NT2/D1 (cell line): ENCODE measurements around the gene CWF19L2.
A peak's percentile ranks its signal among the peaks of the same experiment; 100 is the strongest.

ENCODE experiments used
- DNase-seq: peaks from one replicate; pipeline ENCODE4 v3.0.0-alpha.2; 2011; ENCODE audit warnings: low read depth, low spot score
- H3K27me3 ChIP-seq: 2 replicates; pipeline ENCODE4 v1.6.0; 2011; ENCODE audit warnings: mild to moderate bottlenecking; ENCODE audit not compliant: insufficient read length, insufficient read depth
- H3K36me3 ChIP-seq: 2 replicates; pipeline ENCODE4 v1.6.1; 2011; ENCODE audit warnings: mild to moderate bottlenecking, low read length, mixed read lengths; ENCODE audit not compliant: insufficient read depth, insufficient read length
- H3K4me1 ChIP-seq: 2 replicates; pipeline ENCODE4 v1.5.1; 2011; ENCODE audit not compliant: insufficient read depth, insufficient read length
- H3K4me3 ChIP-seq: 2 replicates; pipeline ENCODE4 v1.5.1; 2011; ENCODE audit warnings: low read depth; ENCODE audit not compliant: insufficient read length
- H3K9ac ChIP-seq: 2 replicates; pipeline ENCODE4 v1.6.0; 2011; ENCODE audit warnings: low read depth; ENCODE audit not compliant: insufficient read length
- H3K9me3 ChIP-seq: 2 replicates; pipeline ENCODE4 v1.5.1; 2011; ENCODE audit warnings: mild to moderate bottlenecking, low read length; ENCODE audit not compliant: insufficient read depth
- SUZ12 ChIP-seq: IDR thresholded peaks from 2 replicates; pipeline ENCODE4 v1.6.1; 2011; ENCODE audit not compliant: insufficient read length, insufficient read depth; ENCODE audit errors: extremely low read depth
- YY1 ChIP-seq: IDR thresholded peaks from 2 replicates; pipeline ENCODE4 v1.6.1; 2011; ENCODE audit not compliant: insufficient read length, insufficient read depth
- ZNF274 ChIP-seq: IDR thresholded peaks from 2 replicates; pipeline ENCODE4 v1.6.1; 2011; ENCODE audit warnings: mild to moderate bottlenecking, low read depth, low read length

CWF19L2 gene

DNA sequence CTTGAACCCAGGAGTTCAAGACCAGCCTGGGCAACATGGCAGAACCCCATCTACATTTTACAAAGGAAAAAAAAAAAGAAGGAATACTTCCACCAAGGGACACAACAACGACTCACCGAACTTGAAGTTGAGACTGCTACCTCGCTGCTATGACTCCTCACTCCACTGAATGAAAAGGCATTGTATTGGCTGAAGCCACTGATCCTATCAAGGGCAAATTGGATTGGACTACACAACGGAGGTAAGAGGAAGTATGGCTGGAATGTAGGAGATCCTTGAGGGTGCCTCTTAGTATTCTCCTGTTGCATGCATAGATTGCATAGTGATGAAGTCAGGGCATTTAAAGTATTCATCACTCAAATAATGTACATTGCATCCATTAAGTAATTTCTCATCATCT lies 97.9 kb downstream of the CWF19L2 start:
- peak; percentile 0 for DNase-seq
- H3K9me3 ChIP-seq = no peaks in the 10 kb centered on the region
- no peaks in the 10 kb centered on the region for H3K4me1 ChIP-seq
- no peaks in the 10 kb centered on the region for H3K27me3 ChIP-seq
- H3K9ac ChIP-seq = no peak overlapping the region
- no peaks in the 10 kb centered on the region for H3K36me3 ChIP-seq
- no peak for TF ChIP-seq ZNF274
- no peak for TF ChIP-seq YY1
- no peak for TF ChIP-seq SUZ12
- no peak overlapping the region for H3K4me3 ChIP-seq

DNA sequence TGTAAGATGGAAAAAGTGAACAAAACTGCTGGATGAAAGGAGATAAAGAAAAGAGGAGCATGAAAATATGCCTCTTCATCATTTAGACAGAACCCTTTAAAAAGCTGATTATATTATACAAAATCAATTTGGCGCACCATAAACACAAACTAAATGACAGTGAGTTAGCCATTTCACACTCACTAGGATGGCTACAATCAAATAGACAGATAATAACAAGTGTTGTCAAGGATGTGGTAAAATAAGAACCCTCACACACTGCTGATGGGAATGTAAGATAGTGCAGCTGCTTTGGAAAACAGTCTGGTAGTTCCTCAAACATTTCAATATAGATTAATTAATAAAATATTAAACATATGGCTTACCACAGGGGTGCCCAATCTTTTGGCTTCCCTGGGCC lies 99.7 kb downstream of the CWF19L2 start:
- Histone ChIP-seq H3K9me3 (no peaks in the 10 kb centered on the region), H3K9ac (no peak overlapping the region), H3K36me3 (no peaks in the 10 kb centered on the region), H3K4me3 (no peak overlapping the region), H3K27me3 (no peaks in the 10 kb centered on the region), H3K4me1 (no peaks in the 10 kb centered on the region)
- TF ChIP-seq YY1 = no peak
- no peak for TF ChIP-seq SUZ12
- TF ChIP-seq ZNF274 = no peak
- DNase-seq = no peak

DNA sequence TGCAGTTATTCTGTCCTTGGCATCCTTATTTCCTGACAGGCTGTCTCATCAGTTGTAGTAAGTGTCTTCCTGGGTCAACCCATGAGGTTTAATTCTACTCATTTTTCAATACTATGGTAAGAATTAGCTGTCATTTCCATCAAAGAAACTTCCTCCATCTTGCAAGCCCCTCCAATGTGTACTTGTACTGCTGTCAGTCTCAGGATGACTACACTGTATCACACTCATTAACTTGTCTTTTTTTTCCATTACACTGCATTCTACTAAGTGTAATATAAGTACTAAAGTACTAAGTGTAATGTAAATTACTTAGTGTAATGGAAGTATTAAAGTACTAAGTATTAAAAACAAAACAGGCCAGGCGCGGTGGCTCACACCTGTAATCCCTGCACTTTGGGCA lies 102.8 kb downstream of the CWF19L2 start:
- no peaks in the 10 kb centered on the region for H3K9me3 ChIP-seq
- no peak overlapping the region for H3K9ac ChIP-seq
- TF ChIP-seq SUZ12 = no peak
- TF ChIP-seq ZNF274 = no peak
- no peak for TF ChIP-seq YY1
- no peaks in the 10 kb centered on the region for H3K27me3 ChIP-seq
- no peak overlapping the region for H3K4me3 ChIP-seq
- no peak for DNase-seq
- H3K4me1 ChIP-seq = no peaks in the 10 kb centered on the region
- H3K36me3 ChIP-seq = peaks cover 2% of the 10 kb centered on the region

DNA sequence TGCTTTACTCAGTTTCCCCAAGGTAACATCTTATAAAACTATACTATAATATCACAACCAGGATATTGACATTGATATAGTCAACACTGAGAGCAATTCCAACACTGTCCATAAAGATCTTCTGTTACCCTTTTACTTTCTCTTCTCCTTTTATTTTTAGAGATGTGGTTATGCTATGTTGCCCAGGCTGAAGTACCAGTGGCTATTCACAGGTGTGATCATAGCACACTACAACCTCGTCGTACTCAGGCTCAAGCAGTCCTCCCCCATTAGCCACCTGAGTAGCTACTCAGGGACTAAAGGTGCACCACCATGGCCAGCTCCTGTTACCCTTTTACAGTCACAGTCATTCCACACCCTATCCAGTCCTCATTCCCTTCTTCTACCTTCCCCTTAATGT lies 119.7 kb downstream of the CWF19L2 start:
- Histone ChIP-seq H3K4me3 (no peak overlapping the region), H3K27me3 (no peaks in the 10 kb centered on the region), H3K9ac (no peak overlapping the region), H3K36me3 (peaks cover 4% of the 10 kb centered on the region), H3K4me1 (no peaks in the 10 kb centered on the region), H3K9me3 (no peaks in the 10 kb centered on the region)
- TF ChIP-seq YY1 (no peak), ZNF274 (no peak), SUZ12 (no peak)
- DNase-seq = no peak

DNA sequence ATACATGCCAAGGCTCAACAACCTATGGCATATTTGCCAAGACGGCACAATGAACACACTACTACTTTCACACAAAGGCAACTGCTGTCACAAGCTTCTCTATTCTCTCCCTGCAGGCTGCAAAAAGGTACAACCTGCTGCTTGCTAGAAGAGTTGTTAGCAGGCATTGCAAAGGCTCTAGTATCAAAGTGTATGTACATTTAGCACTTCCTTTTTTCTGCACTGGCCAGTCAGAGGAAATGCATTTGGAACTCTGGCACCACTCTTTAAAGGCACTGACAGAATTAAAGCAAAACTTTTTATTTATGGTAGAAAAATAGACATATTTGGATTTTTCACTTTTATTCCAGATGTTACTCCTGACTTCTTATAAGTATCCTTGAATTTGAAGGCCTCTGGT lies 125.9 kb downstream of the CWF19L2 start:
- peaks cover 4% of the 10 kb centered on the region for H3K36me3 ChIP-seq
- no peak overlapping the region for H3K9ac ChIP-seq
- no peaks in the 10 kb centered on the region for H3K9me3 ChIP-seq
- no peak overlapping the region for H3K4me3 ChIP-seq
- no peaks in the 10 kb centered on the region for H3K4me1 ChIP-seq
- no peak for DNase-seq
- TF ChIP-seq SUZ12 = no peak
- TF ChIP-seq YY1 = no peak
- TF ChIP-seq ZNF274 = no peak
- no peaks in the 10 kb centered on the region for H3K27me3 ChIP-seq

DNA sequence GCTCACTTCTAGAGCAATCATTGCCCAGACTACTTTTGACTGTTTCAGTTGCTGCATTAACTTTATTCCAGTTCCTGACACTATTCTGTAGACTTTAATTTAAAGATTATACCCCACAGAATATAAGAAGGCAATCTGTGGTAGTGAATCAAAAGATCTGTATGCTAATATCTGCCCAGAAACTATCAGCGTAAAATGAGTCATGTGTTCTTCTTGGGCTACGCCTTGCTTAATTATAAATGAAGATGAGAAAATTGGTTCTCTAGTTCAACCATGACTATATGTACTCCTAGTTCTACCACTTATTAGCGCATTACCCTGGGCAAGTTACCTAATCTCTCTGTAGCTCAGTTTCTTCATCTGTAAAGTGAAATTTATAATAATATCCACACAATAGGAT lies 128.5 kb downstream of the CWF19L2 start:
- Histone ChIP-seq H3K4me3 (no peak overlapping the region), H3K9ac (no peak overlapping the region), H3K36me3 (no peaks in the 10 kb centered on the region), H3K27me3 (no peaks in the 10 kb centered on the region), H3K9me3 (no peaks in the 10 kb centered on the region), H3K4me1 (no peaks in the 10 kb centered on the region)
- TF ChIP-seq YY1 (no peak), ZNF274 (no peak), SUZ12 (no peak)
- no peak for DNase-seq

DNA sequence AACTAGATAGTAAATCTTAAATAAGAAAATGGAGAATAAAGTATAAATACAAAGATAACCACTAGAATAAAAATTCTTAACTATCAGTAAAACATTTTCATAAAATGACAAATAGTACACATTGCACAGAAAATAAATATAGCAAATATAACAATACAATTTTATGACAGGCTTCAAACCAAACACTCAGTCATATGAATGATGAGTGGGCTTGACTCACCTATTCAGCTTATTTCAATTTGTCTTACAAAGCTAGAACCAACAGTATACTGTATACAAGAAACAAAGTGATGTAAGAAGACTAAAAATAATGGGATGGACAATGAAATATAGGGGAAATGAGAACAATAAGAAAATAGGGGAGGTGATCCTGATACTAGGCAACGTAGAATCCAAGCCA lies 141.2 kb downstream of the CWF19L2 start:
- no peaks in the 10 kb centered on the region for H3K27me3 ChIP-seq
- no peaks in the 10 kb centered on the region for H3K4me1 ChIP-seq
- H3K9me3 ChIP-seq = no peaks in the 10 kb centered on the region
- no peak overlapping the region for H3K4me3 ChIP-seq
- DNase-seq = no peak
- H3K9ac ChIP-seq = no peak overlapping the region
- TF ChIP-seq SUZ12 (no peak), ZNF274 (no peak), YY1 (no peak)
- peaks cover 2% of the 10 kb centered on the region for H3K36me3 ChIP-seq

DNA sequence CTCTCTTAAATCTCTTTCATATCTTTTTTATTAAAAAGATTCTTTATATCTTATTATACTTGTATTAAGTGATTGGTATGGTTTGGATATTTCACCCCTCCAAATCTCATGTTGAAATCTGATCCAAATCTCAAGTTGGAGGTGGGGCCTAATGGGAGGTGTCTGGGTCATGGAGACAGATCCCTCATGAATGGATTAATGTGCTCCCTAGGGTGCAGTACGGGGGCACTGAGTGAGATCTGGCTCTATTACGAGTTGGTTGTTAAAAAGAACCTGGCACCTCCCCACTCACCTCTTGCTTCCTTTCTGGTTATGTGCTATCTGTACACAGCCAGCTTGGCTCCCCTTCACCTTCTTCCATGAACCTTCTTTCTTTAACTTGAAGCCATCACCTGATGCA lies 149.6 kb downstream of the CWF19L2 start:
- no peak overlapping the region for H3K4me3 ChIP-seq
- no peak for DNase-seq
- no peaks in the 10 kb centered on the region for H3K4me1 ChIP-seq
- no peak for TF ChIP-seq YY1
- no peak for TF ChIP-seq SUZ12
- TF ChIP-seq ZNF274 = no peak
- no peak overlapping the region for H3K9ac ChIP-seq
- no peaks in the 10 kb centered on the region for H3K27me3 ChIP-seq
- H3K9me3 ChIP-seq = no peaks in the 10 kb centered on the region
- peaks cover 3% of the 10 kb centered on the region for H3K36me3 ChIP-seq
